Uterus (tissue), 4 donors: ENCODE results near the gene SNAP47. TPM values are rescaled to one million over a fixed set of nuclear protein-coding genes. Genes with fewer than 3 reads are reported as not detected.

Experiments
- DNase-seq, 2 donors: peaks; one replicate each; pipeline ENCODE4 v3.0.0-alpha.2; 2019 to 2020
- H3K27ac ChIP-seq, 2 donors: fragments of 200-600 bp; sonication (generic); 1 replicate in 1 of 2; 2 replicates in 1 of 2; pipeline ENCODE4 v1.5.1; 2016 to 2018
- H3K27me3 ChIP-seq, 2 donors: fragments of 200-600 bp; sonication (generic); one replicate each; pipeline ENCODE4 v1.5.1; 2018 to 2019; ENCODE audit warnings: control low read depth in 1 of 2
- H3K36me3 ChIP-seq, 2 donors: fragments of 200-600 bp; sonication (generic); one replicate each; pipeline ENCODE4 v1.5.1; 2019; ENCODE audit warnings: control low read depth in 1 of 2
- H3K4me1 ChIP-seq, 2 donors: fragments of 200-600 bp; sonication (generic); one replicate each; pipeline ENCODE4 v1.5.1; 2018 to 2019; ENCODE audit warnings: control low read depth in 1 of 2
- H3K4me3 ChIP-seq, 2 donors: fragments of 200-600 bp; sonication (generic); 1 replicate in 1 of 2; 2 replicates in 1 of 2; pipeline ENCODE4 v1.5.1; 2018 to 2019; ENCODE audit warnings: mild to moderate bottlenecking in 1 of 2
- H3K9me3 ChIP-seq, 2 donors: fragments of 200-600 bp; sonication (generic); one replicate each; pipeline ENCODE4 v1.5.1; 2019; ENCODE audit warnings: control low read depth in 1 of 2
- CTCF ChIP-seq, 4 experiments: fragments of 200-600 bp in 2 of 4; fragments of 450-650 bp in 2 of 4; sonication (generic) in 2 of 4; IDR thresholded peaks; one replicate each; pipeline ENCODE4 v1.5.1; 2016 to 2019; ENCODE audit warnings: antibody characterized with exemption in 4 of 4, mild to moderate bottlenecking in 2 of 4, moderate library complexity in 1 of 4
- POLR2A ChIP-seq, 2 donors: fragments of 450-650 bp; IDR thresholded peaks; one replicate each; pipeline ENCODE4 v1.6.1; 2016; ENCODE audit warnings: antibody characterized with exemption in 2 of 2, mild to moderate bottlenecking in 1 of 2, moderate library complexity in 1 of 2
- intact Hi-C: fragments of 100-400 bp; cut with DNase I; formaldehyde crosslinking; loops from one replicate; pipeline ENCODE4 v1.15.1; 2023; ENCODE audit warnings: low total_unique reads
- total RNA-seq, 4 donors: library from RNA; depleted of rRNA in 3 of 4; stranded (reverse); fragments of >200 nt in 3 of 4; gene quantifications; one replicate each; pipeline versions ENCODE4 v1.1.0 to v1.2.4, GENCODE V29; 2014 to 2023
- donor health status: DM: yes; HTN: yes; CAD: no.

SNAP47 gene
- total RNA-seq, 4 donors from 2014 or later, result 33.3 to 75.5 (median 55.2) TPM

DNA sequence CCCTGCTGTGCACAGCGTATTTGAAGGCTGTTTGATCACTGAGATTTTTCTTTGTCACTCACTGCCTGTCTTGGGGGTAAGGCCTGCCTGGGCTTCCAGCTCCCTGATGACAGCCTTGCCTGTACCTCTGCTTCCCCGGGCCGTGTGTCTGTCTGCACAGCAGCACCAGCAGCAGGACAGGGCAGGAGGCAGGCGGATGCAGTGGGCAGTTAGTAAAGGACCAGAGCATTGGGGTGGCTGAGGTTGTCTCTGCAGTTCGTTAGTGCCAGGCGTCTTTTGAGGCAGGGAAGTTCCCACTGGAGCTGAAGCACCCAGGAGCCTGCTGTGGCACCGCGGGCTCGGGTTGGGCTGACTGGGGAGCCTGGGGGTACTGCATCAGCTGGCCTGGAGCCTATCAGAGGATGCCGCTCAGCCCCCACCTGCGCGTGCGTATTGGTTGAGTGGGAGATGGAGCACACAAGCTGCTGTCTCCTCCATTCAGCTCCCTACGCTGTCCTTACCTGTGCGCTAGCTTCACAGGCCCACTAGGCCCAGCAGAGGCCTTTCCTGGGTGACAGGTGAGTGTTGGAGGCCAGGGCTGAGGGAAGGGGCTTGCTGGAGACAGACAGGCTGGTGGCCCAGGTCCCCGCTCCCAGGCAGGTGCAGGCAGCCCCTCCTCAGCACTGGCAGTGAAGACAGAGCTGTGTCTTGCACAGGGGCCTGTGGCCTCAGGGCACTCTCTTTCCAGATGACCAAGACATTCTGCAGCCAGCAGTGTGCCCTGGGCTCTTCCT, 28.2 kb downstream of the SNAP47 start:
- Histone ChIP-seq H3K9me3 (no peaks in the 10 kb centered on the region), H3K27ac (peak overlapping the region; percentile 57 to 95), H3K4me3 (no peak overlapping the region), H3K36me3 (no peaks in the 10 kb centered on the region), H3K4me1 (peaks cover 4 to 9% of the 10 kb centered on the region in 2 donors), H3K27me3 (no peaks in the 10 kb centered on the region)
- DNase-seq, result no peak
- no peak for TF ChIP-seq CTCF (IDR thresholded peaks at IDR 0.05)
- no peak for TF ChIP-seq POLR2A (IDR thresholded peaks at IDR 0.05)
- intact Hi-C loops, result loop anchor here (5.0 to 10.0 kb wide), 2 partner anchors 184 to 311 kb away; partner anchors contain the start of gene WNT9A

DNA sequence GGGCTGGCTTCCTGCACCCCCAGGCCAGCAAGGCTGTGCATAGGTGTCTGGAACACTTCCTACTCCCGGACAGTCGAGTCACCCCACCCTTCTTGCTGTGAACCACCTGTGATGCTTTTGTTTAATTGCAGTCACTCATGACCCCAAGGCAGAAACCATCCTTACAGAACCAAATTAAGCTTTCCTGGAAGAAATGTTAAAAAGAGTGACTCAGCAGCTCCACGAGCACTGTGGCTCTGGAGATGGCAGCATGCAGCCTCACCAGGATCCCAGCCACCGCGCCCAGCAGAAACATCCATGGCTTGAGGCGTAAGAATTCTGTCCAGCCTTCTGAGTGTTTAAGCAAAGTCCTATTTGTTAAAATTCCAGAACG, 28.8 kb downstream of the SNAP47 start:
- no peak for TF ChIP-seq CTCF (IDR thresholded peaks at IDR 0.05)
- no peak for TF ChIP-seq POLR2A (IDR thresholded peaks at IDR 0.05)
- intact Hi-C loops, result loop anchor here (5.0 to 10.0 kb wide), 2 partner anchors 183 to 311 kb away; partner anchors contain the start of gene WNT9A
- DNase-seq, result no peak
- Histone ChIP-seq H3K36me3 (no peaks in the 10 kb centered on the region), H3K4me1 (peaks cover 4 to 9% of the 10 kb centered on the region in 2 donors), H3K9me3 (no peaks in the 10 kb centered on the region), H3K4me3 (no peak overlapping the region), H3K27me3 (no peaks in the 10 kb centered on the region), H3K27ac (peak overlapping the region; percentile 57 to 95)

DNA sequence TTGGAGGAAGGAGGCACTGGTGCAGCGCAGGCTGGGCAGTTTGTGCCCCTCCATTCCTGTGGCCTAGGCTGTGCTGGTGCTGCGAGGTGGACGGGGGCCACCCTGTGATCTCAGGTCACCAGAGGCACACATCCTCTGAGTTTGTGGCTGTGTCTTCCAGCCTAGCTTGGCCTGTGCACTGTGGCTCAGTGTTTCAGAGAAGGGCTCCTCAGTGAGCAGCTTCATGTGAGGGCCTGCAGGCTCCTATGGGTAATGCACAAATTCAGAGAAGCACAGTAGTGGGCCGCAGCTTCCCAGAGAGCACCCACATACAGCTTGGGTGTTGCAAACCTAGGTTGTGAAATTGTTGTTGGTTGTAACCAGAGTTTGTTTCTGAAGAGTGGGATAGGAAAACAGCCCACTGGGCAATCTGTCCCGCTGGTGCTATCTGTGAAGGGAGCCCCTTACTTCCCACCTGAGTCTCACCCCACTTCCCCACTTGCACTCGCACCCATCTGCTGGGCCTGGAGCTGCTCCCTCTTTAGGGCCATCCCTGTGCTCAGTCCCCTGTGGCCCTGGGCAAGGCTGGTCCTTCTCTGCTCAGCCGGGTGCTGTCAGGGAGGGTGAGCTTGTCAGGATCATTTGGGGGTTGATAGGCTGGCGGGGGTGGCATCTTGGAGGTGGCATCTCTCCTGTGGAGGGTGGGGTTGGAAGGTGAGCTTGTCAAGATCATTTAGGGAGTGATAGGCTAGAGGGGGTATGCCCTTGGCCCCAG, 30.2 kb downstream of the SNAP47 start:
- no peak for DNase-seq
- H3K36me3 ChIP-seq, result no peaks in the 10 kb centered on the region
- TF ChIP-seq POLR2A (IDR thresholded peaks at IDR 0.05) (no peak), CTCF (IDR thresholded peaks at IDR 0.05) (no peak)
- intact Hi-C loops, result loop anchor here (10.0 kb wide), 1 partner anchor 309 kb away; no protein-coding TSS in a partner anchor
- no peak overlapping the region for H3K4me3 ChIP-seq
- H3K9me3 ChIP-seq, result no peaks in the 10 kb centered on the region
- H3K27me3 ChIP-seq, result no peaks in the 10 kb centered on the region
- peaks cover 0 to 5% of the 10 kb centered on the region in 2 donors for H3K4me1 ChIP-seq
- no peak overlapping the region for H3K27ac ChIP-seq

DNA sequence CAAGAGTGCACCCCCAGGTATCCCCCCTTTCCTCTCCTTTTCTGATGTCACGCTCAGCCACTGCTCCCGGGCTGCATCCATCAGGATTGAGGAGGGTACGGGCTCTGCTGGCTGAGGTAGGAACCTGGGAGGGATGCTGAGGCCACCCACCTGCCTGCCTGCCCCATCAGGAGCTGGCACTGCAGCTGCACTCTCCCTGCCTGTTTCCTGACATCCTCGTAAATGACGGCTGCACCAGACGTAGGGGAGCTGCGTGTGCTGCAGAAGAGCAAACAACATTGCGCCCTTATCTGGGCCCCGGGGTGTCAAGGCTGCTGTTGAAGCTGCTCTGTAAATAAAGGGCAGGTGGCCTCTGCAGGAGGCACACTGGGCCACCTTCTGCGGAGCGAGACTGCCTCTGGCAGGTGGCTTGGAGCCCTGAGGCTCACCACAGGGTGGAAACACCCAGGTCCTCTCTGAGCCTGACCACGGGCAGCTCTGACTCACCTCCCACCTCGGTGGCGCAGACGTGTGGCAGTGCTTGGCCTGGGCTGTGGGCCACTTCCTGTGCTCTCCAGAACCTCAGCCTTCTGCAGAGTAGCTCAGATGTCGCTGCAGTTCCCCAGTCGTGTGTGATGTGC, 30.9 kb downstream of the SNAP47 start:
- no peaks in the 10 kb centered on the region for H3K36me3 ChIP-seq
- peaks cover 0 to 5% of the 10 kb centered on the region in 2 donors for H3K4me1 ChIP-seq
- H3K27me3 ChIP-seq, result no peaks in the 10 kb centered on the region
- TF ChIP-seq CTCF (IDR thresholded peaks at IDR 0.05), result no peak
- TF ChIP-seq POLR2A (IDR thresholded peaks at IDR 0.05), result no peak
- intact Hi-C loops, result loop anchor here (10.0 kb wide), 1 partner anchor 309 kb away; no protein-coding TSS in a partner anchor
- no peak for DNase-seq
- no peak overlapping the region for H3K27ac ChIP-seq
- H3K9me3 ChIP-seq, result no peaks in the 10 kb centered on the region
- no peak overlapping the region for H3K4me3 ChIP-seq
